Cardiac muscle cell (in vitro differentiated cells and primary cell): Measurements from ENCODE around the gene UTS2B. TPM values are rescaled to one million over a fixed set of nuclear protein-coding genes. Genes with fewer than 3 reads are reported as not detected.
"Not testable (repeated sequence)": the region's sequence is repeated elsewhere in the genome, so short reads cannot be mapped to it uniquely, and the experiment has no call there.

Source experiments
- DNase-seq, 2 donors: peaks; one replicate each; pipeline versions ENCODE4 v3.0.0 to v3.0.0-alpha.2; 2010 to 2017; ENCODE audit warnings: low read depth in 1 of 2, low spot score in 1 of 2
- H3K27ac ChIP-seq: fragments of 200-600 bp; sonication (generic); 2 replicates; pipeline ENCODE4 v1.5.1; 2016
- H3K27me3 ChIP-seq: fragments of 200-600 bp; sonication (generic); 2 replicates; pipeline ENCODE4 v1.6.0; 2016; ENCODE audit warnings: control low read depth
- H3K36me3 ChIP-seq: fragments of 200-600 bp; sonication (generic); 2 replicates; pipeline ENCODE4 v1.5.1; 2016; ENCODE audit warnings: control low read depth
- H3K4me1 ChIP-seq: fragments of 200-600 bp; sonication (generic); 2 replicates; pipeline ENCODE4 v1.8.1; 2017; ENCODE audit warnings: low read depth, mild to moderate bottlenecking, mixed run types
- H3K4me3 ChIP-seq: fragments of 200-600 bp; sonication (generic); 2 replicates; pipeline ENCODE4 v1.5.1; 2016; ENCODE audit warnings: mild to moderate bottlenecking
- H3K9me3 ChIP-seq: fragments of 200-600 bp; sonication (generic); 2 replicates; pipeline ENCODE4 v1.5.1; 2017; ENCODE audit warnings: low read depth, mild to moderate bottlenecking, control low read depth
- CTCF ChIP-seq: IDR thresholded peaks from 2 replicates; pipeline ENCODE4 v1.5.1; 2012; ENCODE audit warnings: low read depth, mild to moderate bottlenecking, low read length
- polyA plus RNA-seq: library from polyadenylated mRNA; unstranded; fragments of >200 nt; fragmentation: Nextera tagmentation; extraction: Ambion mirVana; gene quantifications from 2 replicates; pipeline ENCODE4 v1.2.1, GENCODE V29; 2016
- total RNA-seq: library from RNA; depleted of rRNA; stranded (reverse); fragments of >200 nt; gene quantifications from 2 replicates; pipeline ENCODE4 v1.2.3, GENCODE V29; 2016

The UTS2B gene
- total and polyA plus RNA-seq, 2 experiments from 2014 or later, result 1.9 TPM; not detected in 1

- Histone ChIP-seq H3K9me3 (no peaks in the 10 kb centered on the region), H3K36me3 (no peaks in the 10 kb centered on the region), H3K27ac (no peak overlapping the region), H3K4me3 (no peak overlapping the region), H3K27me3 (no peaks in the 10 kb centered on the region), H3K4me1 (no peaks in the 10 kb centered on the region)
- no peak for TF ChIP-seq CTCF
- no peak for DNase-seq
Measured at GRCh38 chr3:191280111-191280510, 50.2 kb downstream of the UTS2B start.

- no peak overlapping the region for H3K27ac ChIP-seq
- no peak overlapping the region for H3K4me3 ChIP-seq
- DNase-seq, result no peak
- no peaks in the 10 kb centered on the region for H3K27me3 ChIP-seq
- no peaks in the 10 kb centered on the region for H3K36me3 ChIP-seq
- no peak for TF ChIP-seq CTCF
- H3K9me3 ChIP-seq, result no peaks in the 10 kb centered on the region
- H3K4me1 ChIP-seq, result no peaks in the 10 kb centered on the region
Measured at GRCh38 chr3:191275751-191276150, 54.6 kb downstream of the UTS2B start.

- H3K4me3 ChIP-seq, H3K27me3 ChIP-seq, H3K4me1 ChIP-seq, H3K27ac ChIP-seq, H3K9me3 ChIP-seq, DNase-seq, H3K36me3 ChIP-seq: not testable (repeated sequence)
Measured at GRCh38 chr3:191275244-191275643, 55.1 kb downstream of the UTS2B start.

- no peaks in the 10 kb centered on the region for H3K9me3 ChIP-seq
- no peak overlapping the region for H3K4me3 ChIP-seq
- H3K27me3 ChIP-seq, result no peaks in the 10 kb centered on the region
- DNase-seq, result no peak
- H3K4me1 ChIP-seq, result no peaks in the 10 kb centered on the region
- no peaks in the 10 kb centered on the region for H3K36me3 ChIP-seq
- TF ChIP-seq CTCF, result no peak
- no peak overlapping the region for H3K27ac ChIP-seq
Measured at GRCh38 chr3:191269289-191270085, 60.8 kb downstream of the UTS2B start.

GRCh38 chr3:191268737-191269136, 61.6 kb downstream of the UTS2B start:
- H3K36me3 ChIP-seq, result no peaks in the 10 kb centered on the region
- DNase-seq, result no peak
- H3K9me3 ChIP-seq, result no peaks in the 10 kb centered on the region
- no peak for TF ChIP-seq CTCF
- H3K4me3 ChIP-seq, result no peak overlapping the region
- no peaks in the 10 kb centered on the region for H3K27me3 ChIP-seq
- H3K27ac ChIP-seq, result no peak overlapping the region
- no peaks in the 10 kb centered on the region for H3K4me1 ChIP-seq

GRCh38 chr3:191263850-191264249, 66.5 kb downstream of the UTS2B start:
- Histone ChIP-seq H3K4me3 (no peak overlapping the region), H3K27ac (no peak overlapping the region), H3K4me1 (no peaks in the 10 kb centered on the region), H3K9me3 (no peaks in the 10 kb centered on the region), H3K36me3 (no peaks in the 10 kb centered on the region), H3K27me3 (no peaks in the 10 kb centered on the region)
- no peak for DNase-seq
- no peak for TF ChIP-seq CTCF
